ENCODE measurements around the gene APOF. TPM values are rescaled to one million over a fixed set of nuclear protein-coding genes. Genes with fewer than 3 reads are reported as not detected.
"Not testable (repeated sequence)": the region's sequence is repeated elsewhere in the genome, so short reads cannot be mapped to it uniquely, and the experiment has no call there.

APOF gene
- not detected for total RNA-seq

- no peak for ATAC-seq
- Histone ChIP-seq H3K4me1 (peaks cover 7 to 26% (median 9%) of the 10 kb centered on the region in 3 donors), H3K4me3 (no peak within 1 kb of the TSS), H3K27me3 (peaks cover 11% of the 10 kb centered on the region), H3K27ac (no peak within 1 kb of the TSS), H3K36me3 (no peaks in the 10 kb centered on the region), H3K9me3 (no peaks in the 10 kb centered on the region)
- 92 to 93% methylated on average over 3 to 10 of the region's 10 CpGs for WGBS, 2 donors (ENCODE audit: low coverage in 1 of 2)
- TF ChIP-seq CTCF (IDR thresholded peaks at IDR 0.05) = no peak
- no peak for TF ChIP-seq POLR2AphosphoS5 (IDR thresholded peaks at IDR 0.05)
- no peak for TF ChIP-seq EP300 (IDR thresholded peaks at IDR 0.05)
- no peak for TF ChIP-seq POLR2A (IDR thresholded peaks at IDR 0.05)
These were observed at the start of gene APOF for GRCh38 chr12:56362130-56363059. Gene APOF, minus strand, starts transcription at chr12:56362857. Its CDS starts 112 bp downstream, at chr12:56362745.

- WGBS, 2 donors (ENCODE audit: low coverage in 1 of 2) = 40 to 50% methylated on average over 2 of the region's 6 CpGs
- Histone ChIP-seq H3K4me3 (no peak overlapping the region), H3K27ac (no peak overlapping the region), H3K27me3 (no peaks in the 10 kb centered on the region), H3K4me1 (no peaks in the 10 kb centered on the region), H3K36me3 (no peaks in the 10 kb centered on the region), H3K9me3 (no peaks in the 10 kb centered on the region)
- no peak for ATAC-seq
- no peak for TF ChIP-seq POLR2AphosphoS5 (IDR thresholded peaks at IDR 0.05)
- no peak for TF ChIP-seq POLR2A (IDR thresholded peaks at IDR 0.05)
- TF ChIP-seq EP300 (IDR thresholded peaks at IDR 0.05) = no peak
- TF ChIP-seq CTCF (IDR thresholded peaks at IDR 0.05) = no peak
These were observed 49.4 kb upstream of the APOF start for GRCh38 chr12:56411781-56412639.

GRCh38 chr12:56410768-56411167, 48.1 kb upstream of the APOF start:
- Histone ChIP-seq H3K36me3 (no peaks in the 10 kb centered on the region), H3K9me3 (no peaks in the 10 kb centered on the region), H3K4me1 (no peaks in the 10 kb centered on the region), H3K27me3 (no peaks in the 10 kb centered on the region), H3K4me3 (no peak overlapping the region), H3K27ac (no peak overlapping the region)
- no peak for ATAC-seq
- TF ChIP-seq POLR2AphosphoS5 (IDR thresholded peaks at IDR 0.05) = no peak
- no peak for TF ChIP-seq CTCF (IDR thresholded peaks at IDR 0.05)
- no peak for TF ChIP-seq EP300 (IDR thresholded peaks at IDR 0.05)
- no peak for TF ChIP-seq POLR2A (IDR thresholded peaks at IDR 0.05)
- WGBS, 2 donors (ENCODE audit: low coverage in 1 of 2) = no CpG with 5 or more reads among the region's 4 CpGs

GRCh38 chr12:56408799-56409417, 46.3 kb upstream of the APOF start:
- no peaks in the 10 kb centered on the region for H3K9me3 ChIP-seq
- WGBS, 2 donors (ENCODE audit: low coverage in 1 of 2) = 88 to 100% methylated on average over 2 of the region's 5 CpGs
- ATAC-seq = no peak
- H3K4me1 ChIP-seq = no peaks in the 10 kb centered on the region
- H3K27me3 ChIP-seq = no peaks in the 10 kb centered on the region
- H3K36me3 ChIP-seq = no peaks in the 10 kb centered on the region
- no peak overlapping the region for H3K27ac ChIP-seq
- H3K4me3 ChIP-seq = no peak overlapping the region
- no peak for TF ChIP-seq POLR2A (IDR thresholded peaks at IDR 0.05)
- no peak for TF ChIP-seq CTCF (IDR thresholded peaks at IDR 0.05)
- no peak for TF ChIP-seq EP300 (IDR thresholded peaks at IDR 0.05)
- TF ChIP-seq POLR2AphosphoS5 (IDR thresholded peaks at IDR 0.05) = no peak

- ATAC-seq, H3K9me3 ChIP-seq, H3K27ac ChIP-seq, H3K27me3 ChIP-seq, H3K4me1 ChIP-seq, H3K4me3 ChIP-seq, H3K36me3 ChIP-seq: not testable (repeated sequence)
- 89 to 95% methylated on average over 3 of the region's 3 CpGs for WGBS, 2 donors (ENCODE audit: low coverage in 1 of 2)
These were observed 41.6 kb upstream of the APOF start for GRCh38 chr12:56404227-56404626.

- not testable (repeated sequence) for H3K4me3 ChIP-seq, H3K4me1 ChIP-seq, H3K27ac ChIP-seq, ATAC-seq, H3K27me3 ChIP-seq, H3K36me3 ChIP-seq
- peaks cover 0 to 15% (median 0%) of the 10 kb centered on the region in 3 donors for H3K9me3 ChIP-seq
These were observed 39.0 kb upstream of the APOF start for GRCh38 chr12:56401612-56402011.

- H3K4me3 ChIP-seq, H3K27ac ChIP-seq, H3K36me3 ChIP-seq, H3K27me3 ChIP-seq, ATAC-seq, H3K4me1 ChIP-seq: not testable (repeated sequence)
- peaks cover 0 to 15% (median 0%) of the 10 kb centered on the region in 3 donors for H3K9me3 ChIP-seq
- WGBS, 2 donors (ENCODE audit: low coverage in 1 of 2) = 100% methylated on average over 1 of the region's 3 CpGs; no CpG with 5 or more reads in 1 of the 2 donors
These were observed 38.5 kb upstream of the APOF start for GRCh38 chr12:56401125-56401524.

- ATAC-seq = not testable (repeated sequence)
- peaks cover 0 to 15% (median 0%) of the 10 kb centered on the region in 3 donors for H3K9me3 ChIP-seq
These were observed 36.8 kb upstream of the APOF start for GRCh38 chr12:56399466-56399865.

More at GRCh38 chr12:56399466-56399865, 36.8 kb upstream of the APOF start:
- not testable (repeated sequence) for H3K27ac ChIP-seq, H3K36me3 ChIP-seq, H3K4me3 ChIP-seq, H3K4me1 ChIP-seq, H3K27me3 ChIP-seq
- 76 to 83% methylated on average over 2 to 3 of the region's 3 CpGs for WGBS, 2 donors (ENCODE audit: low coverage in 1 of 2)

Measured in gastroesophageal sphincter (tissue), 4 donors.